GM18498 (cell line): ENCODE results near the gene LPP.

ENCODE experiments used
- ATAC-seq: cut with Tn5 transposase; IDR thresholded peaks from one replicate; pipeline ENCODE4 v1.9.1; 2021; ENCODE audit warnings: mild to moderate bottlenecking, moderate library complexity; ENCODE audit not compliant: unreplicated experiment

Gene LPP

GRCh38 chr3:188244395-188244861, 90.5 kb downstream of the LPP start:
- ATAC-seq: no peak

DNA sequence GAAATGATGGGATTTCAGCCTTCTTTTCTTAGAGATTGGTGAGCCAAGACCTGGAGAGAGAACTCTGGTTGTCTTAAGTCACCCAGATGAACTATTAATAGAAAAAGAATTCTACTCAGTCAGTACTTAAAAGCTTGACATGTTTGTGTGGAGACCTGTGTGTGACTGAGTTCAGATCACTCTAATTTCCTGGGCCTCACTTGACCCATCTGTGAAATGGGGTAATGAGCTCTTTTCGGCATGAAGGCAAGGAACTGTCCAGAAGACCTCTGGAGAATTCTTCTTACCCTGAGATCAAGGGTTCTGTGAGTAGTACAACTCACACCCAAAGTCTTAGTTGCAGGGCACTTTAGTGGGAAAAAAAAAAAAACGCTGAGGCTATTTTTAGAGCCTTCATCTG, 92.9 kb downstream of the LPP start:
- no peak for ATAC-seq

GRCh38 chr3:188248036-188248561, 94.1 kb downstream of the LPP start:
- no peak for ATAC-seq

DNA sequence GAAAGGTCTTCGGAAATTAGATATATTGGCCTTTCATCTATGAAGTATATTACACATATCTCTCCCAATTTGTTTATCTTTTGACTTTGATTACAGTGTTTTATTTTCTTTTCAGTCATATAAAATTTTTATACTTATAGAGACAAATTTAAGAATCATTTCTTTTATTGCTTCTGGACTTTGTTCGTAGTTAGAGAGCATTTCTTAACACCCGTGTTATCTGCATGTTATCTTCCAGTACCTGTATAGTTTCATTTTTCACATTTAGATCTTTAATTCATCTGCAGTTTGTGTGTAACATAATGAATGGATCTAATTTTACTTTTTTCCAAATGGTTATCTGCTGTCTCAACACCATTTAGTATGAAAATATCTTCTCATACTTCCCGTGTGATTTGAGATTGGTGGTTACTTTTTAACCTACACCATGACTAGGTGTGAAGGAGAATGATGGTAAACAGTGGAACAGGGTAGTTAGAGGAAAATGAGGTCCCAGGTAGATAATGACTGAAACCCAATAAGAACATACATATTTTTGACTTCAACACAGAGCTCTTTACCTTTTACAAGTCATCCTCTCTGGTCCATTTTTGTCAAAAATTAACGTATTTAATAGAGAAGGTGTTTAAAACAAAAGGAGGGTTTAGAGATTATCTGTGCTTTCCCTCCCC, 99.3 kb downstream of the LPP start:
- ATAC-seq: no peak

DNA sequence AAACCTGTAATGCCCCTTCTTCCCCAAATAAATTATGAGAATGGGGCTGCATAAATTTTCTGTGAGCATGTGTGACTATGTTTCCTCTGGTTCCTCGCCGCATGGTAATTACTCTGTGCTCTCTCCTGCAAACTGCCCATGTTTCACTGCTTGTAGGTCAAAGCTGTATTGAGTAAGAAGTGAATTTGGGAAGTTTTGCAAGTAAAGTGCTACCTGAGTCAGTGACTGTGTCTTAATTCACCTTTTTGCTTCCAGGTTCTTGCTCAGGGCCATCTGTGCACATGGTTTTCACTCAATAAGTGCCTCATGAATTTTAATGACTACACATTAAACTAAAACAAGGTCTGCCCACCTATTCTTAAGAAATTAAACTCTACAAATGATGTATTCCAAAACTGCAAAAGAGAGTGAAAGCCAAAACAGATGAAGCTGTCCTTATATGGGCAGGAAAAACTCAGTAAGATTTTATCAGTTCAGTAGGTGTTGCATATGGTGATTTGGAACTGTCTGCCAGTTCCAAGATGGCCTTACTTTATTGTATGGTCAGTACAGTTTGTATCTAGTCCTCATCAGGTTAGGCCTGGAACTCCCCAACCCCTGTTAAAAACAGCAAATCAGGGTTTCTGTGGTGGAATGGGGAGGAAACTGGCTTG, 100.0 kb downstream of the LPP start:
- no peak for ATAC-seq

- no peak for ATAC-seq
These were observed 100.6 kb downstream of the LPP start for GRCh38 chr3:188254520-188255070.

DNA sequence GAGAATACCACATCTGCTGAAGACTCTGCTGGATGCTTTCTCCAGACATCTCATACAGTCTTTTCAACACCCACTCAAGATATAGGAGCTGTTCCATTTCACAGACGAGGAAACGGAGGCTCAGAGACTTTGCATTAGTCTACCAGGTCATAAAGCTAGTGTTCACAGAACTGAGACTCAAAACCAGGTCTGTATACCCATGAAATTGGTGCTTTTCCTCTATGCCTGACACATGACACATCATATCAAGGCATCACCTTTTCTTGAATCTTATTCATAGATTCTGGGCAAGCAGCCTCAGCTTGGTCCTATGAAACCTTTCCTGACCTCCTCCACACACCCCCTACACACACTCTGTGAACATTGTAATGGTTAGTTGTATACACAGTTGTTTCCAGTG, 101.2 kb downstream of the LPP start:
- no peak for ATAC-seq

- no peak for ATAC-seq
These were observed 102.8 kb downstream of the LPP start for GRCh38 chr3:188256758-188257157.

DNA sequence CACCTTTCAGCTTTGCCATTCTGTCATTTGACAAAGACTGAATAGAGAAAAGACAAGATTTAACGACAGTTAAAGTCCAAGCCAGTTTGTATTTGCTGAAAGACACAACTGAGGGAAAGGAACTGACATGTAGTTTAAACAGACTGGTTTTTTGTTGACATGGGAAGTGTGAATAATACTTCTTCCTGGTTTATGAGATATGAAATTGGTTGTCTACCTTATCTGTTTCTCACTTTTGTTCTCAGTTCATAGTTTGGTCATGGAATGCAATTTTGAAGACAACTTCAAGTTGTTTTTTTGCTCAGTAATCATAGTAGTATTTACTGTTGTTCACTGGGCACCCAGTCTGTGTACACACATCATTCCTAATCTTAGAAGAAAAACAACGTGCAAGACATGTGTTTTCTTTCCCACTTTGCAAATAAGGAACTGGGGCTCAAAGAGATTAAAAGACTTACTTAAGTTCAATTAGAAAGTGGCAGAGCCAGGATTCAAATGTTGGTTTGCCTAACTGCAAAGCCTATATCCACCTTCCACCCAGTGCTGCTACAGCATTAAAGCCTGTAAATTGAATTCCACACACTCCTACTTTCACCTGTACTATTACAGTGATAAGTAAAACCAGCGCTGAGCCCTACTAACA, 103.5 kb downstream of the LPP start:
- no peak for ATAC-seq

GRCh38 chr3:188259191-188259590, 105.2 kb downstream of the LPP start:
- ATAC-seq: no peak

DNA sequence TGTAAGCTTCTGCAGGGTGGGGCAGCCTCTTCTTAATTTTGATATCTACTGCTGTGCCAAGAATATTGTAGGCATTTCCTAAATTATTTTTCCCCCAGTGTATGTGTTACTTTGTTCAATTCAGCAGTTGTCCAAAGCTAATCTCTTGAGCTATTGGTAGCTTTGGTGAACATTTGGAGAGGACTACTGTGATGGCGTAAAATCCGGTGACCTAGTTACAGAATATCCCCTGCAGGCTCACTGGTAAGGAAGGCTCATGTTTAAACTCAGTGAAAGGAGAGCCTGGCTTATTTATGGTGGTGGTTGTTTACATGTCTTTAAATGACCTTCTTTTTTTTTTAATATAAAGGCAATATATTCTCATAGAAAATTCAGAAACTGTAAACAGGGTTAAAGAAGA, 105.6 kb downstream of the LPP start:
- no peak for ATAC-seq

GRCh38 chr3:188261011-188261410, 107.1 kb downstream of the LPP start:
- ATAC-seq: no peak

- ATAC-seq: no peak
These were observed 108.5 kb downstream of the LPP start for GRCh38 chr3:188262488-188262887.

GRCh38 chr3:188262913-188263683, 109.1 kb downstream of the LPP start:
- ATAC-seq: no peak

- no peak for ATAC-seq
These were observed 110.6 kb downstream of the LPP start for GRCh38 chr3:188264226-188265207.

- ATAC-seq: no peak
These were observed 112.8 kb downstream of the LPP start for GRCh38 chr3:188266562-188267274.

DNA sequence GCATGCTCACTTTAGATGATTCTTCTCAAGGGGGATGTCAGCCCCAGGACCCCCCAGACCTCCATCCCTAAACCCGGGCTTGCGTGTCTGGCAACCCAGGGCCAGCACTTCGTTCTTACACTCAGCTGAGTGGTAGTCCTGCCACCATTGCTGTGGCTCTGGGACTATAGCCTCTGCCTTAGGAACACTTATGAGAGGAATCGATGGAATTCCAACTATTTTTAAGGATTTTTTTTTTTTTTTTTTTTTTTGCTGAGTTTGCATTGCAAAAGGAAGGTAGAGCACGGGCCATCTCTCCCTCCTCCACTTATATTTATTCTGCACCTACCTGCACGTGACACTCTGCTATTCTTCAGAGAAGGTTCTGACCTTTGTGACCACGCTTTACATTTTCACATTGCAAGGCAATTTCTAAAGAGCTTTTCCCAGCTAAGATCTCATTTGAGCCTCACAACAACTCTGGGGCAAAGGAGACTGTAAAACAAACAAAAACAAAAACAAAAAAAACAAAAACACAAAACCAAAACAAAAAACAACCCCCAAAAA, 113.9 kb downstream of the LPP start:
- ATAC-seq: no peak

- no peak for ATAC-seq
These were observed 114.4 kb downstream of the LPP start for GRCh38 chr3:188268336-188268735.

- ATAC-seq: no peak
These were observed 115.1 kb downstream of the LPP start for GRCh38 chr3:188269040-188269439.
